K562 treated with DMSO at 1 percent for 4 hours (cell line): ENCODE results near the gene PFKFB2. TPM values are rescaled to one million over a fixed set of nuclear protein-coding genes. Genes with fewer than 3 reads are reported as not detected.

Experiments used
- total RNA-seq: library from RNA; unstranded; fragments of 300-600 nt; gene quantifications from 2 replicates; pipeline ENCODE4 v1.2.3, GENCODE V29; 2022; ENCODE audit not compliant: insufficient read depth

The PFKFB2 gene
- total RNA-seq, result 13.8 and 17.5 TPM in 2 replicates

DNA sequence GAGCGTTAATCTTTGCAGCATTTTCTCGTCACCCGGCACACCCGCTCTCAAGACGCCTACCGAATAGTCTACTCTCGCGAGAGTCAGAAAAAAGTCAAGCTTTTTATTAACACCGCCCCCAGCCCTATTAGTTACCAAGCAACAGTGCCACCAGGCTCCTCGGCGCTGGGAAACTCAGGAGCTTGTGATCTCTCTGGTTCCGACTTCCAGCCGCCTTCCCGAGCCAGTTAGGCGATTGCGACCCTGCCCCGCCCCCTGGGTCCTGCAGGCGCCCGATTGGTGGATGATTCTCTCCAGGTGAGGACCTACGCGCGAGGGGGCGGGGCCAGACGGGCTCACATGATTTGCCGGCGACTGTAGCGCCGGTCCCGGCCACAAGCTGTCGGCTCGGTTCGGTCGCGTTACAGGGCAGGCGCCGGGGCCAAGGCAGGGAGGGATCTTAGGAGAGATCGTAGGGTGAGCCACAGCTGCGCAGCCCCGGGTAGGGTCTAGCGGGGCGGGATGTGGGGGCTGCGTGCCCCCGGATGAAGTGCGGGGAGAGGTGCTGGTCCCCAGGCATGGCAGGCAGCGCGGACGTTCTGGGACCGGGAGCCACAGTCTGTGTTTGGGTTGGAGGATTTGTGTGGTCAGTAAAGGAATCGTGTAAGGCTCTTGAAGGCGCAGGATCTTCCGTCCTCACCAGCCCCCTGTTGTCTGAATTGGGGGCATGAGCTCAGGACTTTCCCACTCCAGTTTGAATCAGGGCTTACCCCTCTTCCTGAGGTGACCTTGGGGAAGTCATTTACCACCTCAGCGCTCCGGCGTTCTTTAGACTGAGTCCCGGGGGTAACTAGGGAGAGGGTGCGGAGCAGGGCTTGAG, at the start of gene PFKFB2:
Gene PFKFB2, plus strand, starts transcription at position 365 of the 859 bp plus-strand sequence. CDS start 1,443 bp downstream, outside the sequence.

DNA sequence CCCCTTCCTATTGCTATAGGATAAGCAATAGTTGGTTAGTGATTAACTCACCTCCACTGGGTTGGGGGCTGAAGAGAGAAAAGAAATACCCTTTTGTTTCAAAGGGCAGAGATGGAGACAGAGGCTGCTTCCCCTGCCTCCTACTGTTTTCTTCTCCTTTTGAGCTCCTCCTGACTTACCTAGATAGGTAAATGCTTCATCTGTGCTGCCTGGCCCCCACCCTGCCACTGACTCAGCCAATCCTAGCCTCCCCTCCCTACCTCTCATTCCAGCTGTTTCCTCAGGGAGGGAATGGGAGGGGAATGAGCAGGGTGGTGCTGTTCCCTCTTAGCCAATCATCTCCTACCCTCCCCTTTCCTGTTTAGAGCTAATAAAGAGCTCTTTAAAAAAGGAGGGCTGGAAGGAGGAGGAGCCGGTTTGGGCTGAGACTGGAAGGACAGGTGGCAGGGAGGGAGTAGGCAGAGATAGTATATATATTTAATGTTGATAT, 20.5 kb upstream of the PFKFB2 start, which contains the start of gene C1orf116:
Gene C1orf116, minus strand, starts transcription at position 229 of the 490 bp plus-strand sequence. CDS start 5,158 bp downstream, outside the sequence.

DNA sequence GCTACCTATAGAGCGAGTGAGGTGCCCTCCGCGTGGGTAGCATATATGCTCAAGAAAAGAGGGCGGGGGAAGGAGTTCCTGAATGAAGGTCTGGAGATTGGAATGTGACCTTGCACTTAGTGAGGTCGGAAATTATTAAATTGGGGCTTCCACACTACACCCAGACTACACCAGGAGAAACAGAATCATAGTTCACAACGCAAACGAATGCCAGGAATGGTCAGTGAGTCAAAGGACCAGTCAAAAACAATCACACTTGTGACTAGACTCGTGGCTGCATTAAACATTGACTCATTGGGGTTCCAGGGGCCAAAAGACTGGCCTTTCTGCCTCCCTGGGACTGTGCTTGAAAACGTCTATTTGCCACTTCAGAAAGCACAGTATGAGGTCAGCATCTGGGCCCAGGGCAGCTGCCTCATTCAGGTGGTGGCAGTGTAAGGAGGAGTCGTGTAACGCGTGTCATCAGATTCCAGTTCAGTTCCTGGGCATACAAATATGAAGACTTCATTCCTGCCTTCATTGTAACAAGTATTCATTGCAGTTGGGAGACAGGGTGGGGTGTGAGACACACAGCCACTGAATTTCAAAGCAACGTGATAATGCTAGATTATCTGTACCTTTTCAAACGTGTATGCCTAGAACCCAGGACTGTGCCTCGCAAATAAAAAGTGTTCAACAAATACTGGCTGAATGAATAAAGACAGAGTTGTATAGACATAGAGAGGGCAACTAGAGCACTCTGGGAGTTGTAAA, 1.7 kb upstream of the PFKFB2 start, which contains the start of gene YOD1:
Gene YOD1, minus strand, starts transcription at position 18 of the 753 bp plus-strand sequence. CDS start 178 bp downstream, outside the sequence.

DNA sequence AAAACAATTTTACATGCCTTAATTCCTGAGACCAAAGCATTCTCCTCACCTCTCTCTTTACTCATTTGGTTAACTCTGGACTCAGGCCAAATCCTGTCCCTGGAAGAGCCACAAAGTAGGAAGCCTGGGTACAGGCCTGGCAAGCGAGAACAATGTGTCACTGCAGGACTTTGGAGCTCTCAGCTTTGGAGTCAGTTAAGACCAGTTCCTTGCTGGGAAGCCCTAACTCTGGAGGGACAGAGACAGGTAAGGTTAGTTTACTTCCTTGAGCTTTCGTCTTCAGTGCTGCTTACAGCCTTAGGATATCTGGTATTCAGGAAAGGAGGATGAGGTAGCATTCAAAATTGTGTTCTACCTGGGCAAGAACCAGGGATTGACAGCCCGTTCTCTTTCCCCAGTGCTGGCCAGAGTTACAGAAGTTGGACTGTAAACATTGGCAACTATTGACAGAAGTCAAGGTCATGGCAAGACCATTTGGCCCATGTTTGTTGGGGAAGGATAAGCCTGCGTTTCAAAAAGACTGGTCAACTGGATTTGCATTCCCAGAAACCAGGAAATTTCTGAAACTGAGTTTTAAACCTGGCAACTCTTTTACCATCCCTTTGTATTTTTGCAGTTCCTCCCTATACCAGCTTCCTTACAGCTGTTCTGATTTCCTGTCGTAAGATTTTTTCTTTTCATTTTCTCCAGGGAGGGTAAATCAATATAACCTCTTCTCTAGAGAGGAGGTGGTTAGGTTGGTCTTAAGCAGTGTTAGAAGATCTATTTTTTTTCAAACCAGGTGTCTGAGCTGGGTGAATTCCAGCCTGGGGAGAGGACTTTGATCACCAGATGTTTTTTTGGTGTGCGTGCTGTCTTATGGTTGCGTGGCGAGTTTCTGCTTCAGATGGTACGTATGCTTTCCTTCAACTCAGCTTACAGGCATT, 35.9 kb downstream of the PFKFB2 start, which contains the start of gene C4BPB:
Gene C4BPB, plus strand, starts transcription at position 160 of the 926 bp plus-strand sequence. Its CDS starts 672 bp downstream, at position 832.

DNA sequence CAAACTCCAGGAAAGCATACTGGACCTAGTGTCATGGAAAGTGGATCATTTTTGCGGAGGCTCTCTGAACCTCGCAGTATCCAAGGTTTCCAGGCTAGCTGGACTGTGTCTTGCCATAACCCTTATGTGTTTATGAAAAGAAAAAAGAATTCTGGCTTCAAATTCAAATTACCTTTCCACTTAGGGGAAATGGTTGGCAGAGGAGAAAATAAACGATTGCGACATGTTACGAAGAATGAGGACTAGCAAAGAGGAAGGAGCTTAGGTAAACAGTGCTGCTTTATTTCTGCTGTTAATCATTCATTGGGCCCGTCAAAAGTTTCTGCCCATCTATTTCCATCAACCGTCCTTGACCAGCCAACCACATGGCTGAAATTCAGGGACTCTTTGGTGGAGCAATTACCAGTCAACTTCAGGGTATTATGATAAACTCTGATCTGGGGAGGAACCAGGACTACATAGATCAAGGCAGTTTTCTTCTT, 50.9 kb downstream of the PFKFB2 start, which contains the start of gene C4BPA:
Gene C4BPA, plus strand, starts transcription at position 342 of the 482 bp plus-strand sequence. CDS start 8,793 bp downstream, outside the sequence.

Other genes starting within 250 kb of the PFKFB2 start
- not detected in 2 replicates for gene IL20, start 187.7 kb upstream of the PFKFB2 start, total RNA-seq
- not detected in 2 replicates for gene IL24, start 155.8 kb upstream of the PFKFB2 start, total RNA-seq
- not detected in 2 replicates for gene FCMR, start 131.3 kb upstream of the PFKFB2 start, total RNA-seq
- gene PIGR, start 106.8 kb upstream of the PFKFB2 start, total RNA-seq, result 0.13 TPM in 1 of 2 replicates, not detected in the other
- gene FCAMR, start 82.8 kb upstream of the PFKFB2 start, total RNA-seq, result not detected in 2 replicates
- 1.4 and 1.7 TPM in 2 replicates for gene C1orf116, start 20.5 kb upstream of the PFKFB2 start, total RNA-seq
- gene YOD1, start 2.1 kb upstream of the PFKFB2 start, total RNA-seq, result 17.7 and 23.6 TPM in 2 replicates
- not detected in 2 replicates for gene C4BPB, start 35.6 kb downstream of the PFKFB2 start, total RNA-seq
- 0.57 and 0.73 TPM in 2 replicates for gene C4BPA, start 51.0 kb downstream of the PFKFB2 start, total RNA-seq